Neural crest cell (in vitro differentiated cells): Measurements from ENCODE around the gene SELENOM. TPM values are rescaled to one million over a fixed set of nuclear protein-coding genes. Genes with fewer than 3 reads are reported as not detected.

ENCODE experiments used
- DNase-seq: peaks from one replicate; pipeline ENCODE4 v3.0.0; 2021; ENCODE audit warnings: low read depth, mixed read lengths, low spot score
- H3K27ac Mint-ChIP-seq: one replicate; pipeline ENCODE4 v1.8.0; 2021; ENCODE audit warnings: mild to moderate bottlenecking, mixed read lengths; ENCODE audit not compliant: unreplicated experiment
- H3K27me3 Mint-ChIP-seq: 2 replicates; pipeline ENCODE4 v1.8.0; 2021; ENCODE audit warnings: low read depth, mild to moderate bottlenecking, mixed read lengths
- H3K36me3 Mint-ChIP-seq: 2 replicates; pipeline ENCODE4 v1.8.0; 2021; ENCODE audit warnings: low read depth, mild to moderate bottlenecking, mixed read lengths
- H3K4me1 Mint-ChIP-seq: 2 replicates; pipeline ENCODE4 v1.8.0; 2021; ENCODE audit warnings: mixed read lengths
- H3K4me3 Mint-ChIP-seq: one replicate; pipeline ENCODE4 v1.8.0; 2021; ENCODE audit warnings: mild to moderate bottlenecking, mixed read lengths
- H3K9me3 Mint-ChIP-seq: 2 replicates; pipeline ENCODE4 v1.8.0; 2021; ENCODE audit warnings: mixed read lengths
- CTCF ChIP-seq: fragments of 200-600 bp; sonication (generic); conservative IDR thresholded peaks from 2 replicates; pipeline ENCODE4 v1.5.0; 2021; ENCODE audit warnings: antibody characterized with exemption, mild to moderate bottlenecking
- total RNA-seq: library from RNA; stranded (reverse); gene quantifications from 2 replicates; pipeline ENCODE4 v1.2.1, GENCODE V29; 2021

Gene SELENOM
- total RNA-seq, 1 donor from 2014 or later = 10.1 TPM

- peak; percentile 57 for TF ChIP-seq CTCF
- Mint-ChIP-seq H3K4me1 (no peaks in the 10 kb centered on the region), H3K27me3 (peaks cover 6% of the 10 kb centered on the region), H3K36me3 (no peaks in the 10 kb centered on the region), H3K4me3 (no peak overlapping the region), H3K9me3 (peaks cover 3% of the 10 kb centered on the region), H3K27ac (no peak overlapping the region)
- DNase-seq = no peak
Observed at GRCh38 chr22:31150615-31151014, 43.2 kb upstream of the SELENOM start.

GRCh38 chr22:31148953-31149627 is 41.7 kb upstream of the SELENOM start:
- peak; percentile 59 for DNase-seq
- no peaks in the 10 kb centered on the region for H3K36me3 Mint-ChIP-seq
- no peak overlapping the region for H3K27ac Mint-ChIP-seq
- peaks cover 3% of the 10 kb centered on the region for H3K27me3 Mint-ChIP-seq
- H3K9me3 Mint-ChIP-seq = peaks cover 6% of the 10 kb centered on the region
- no peaks in the 10 kb centered on the region for H3K4me1 Mint-ChIP-seq
- no peak overlapping the region for H3K4me3 Mint-ChIP-seq
- TF ChIP-seq CTCF = peak; percentile 85

GRCh38 chr22:31148488-31148887 is 41.1 kb upstream of the SELENOM start:
- no peak overlapping the region for H3K4me3 Mint-ChIP-seq
- H3K27ac Mint-ChIP-seq = no peak overlapping the region
- no peaks in the 10 kb centered on the region for H3K27me3 Mint-ChIP-seq
- DNase-seq = no peak
- peaks cover 6% of the 10 kb centered on the region for H3K9me3 Mint-ChIP-seq
- no peaks in the 10 kb centered on the region for H3K36me3 Mint-ChIP-seq
- no peak for TF ChIP-seq CTCF
- no peaks in the 10 kb centered on the region for H3K4me1 Mint-ChIP-seq

GRCh38 chr22:31144223-31144622 is 36.9 kb upstream of the SELENOM start:
- peaks cover 13% of the 10 kb centered on the region for H3K4me1 Mint-ChIP-seq
- H3K27ac Mint-ChIP-seq = no peak overlapping the region
- H3K36me3 Mint-ChIP-seq = no peaks in the 10 kb centered on the region
- no peak for TF ChIP-seq CTCF
- peaks cover 6% of the 10 kb centered on the region for H3K9me3 Mint-ChIP-seq
- H3K4me3 Mint-ChIP-seq = no peak overlapping the region
- no peaks in the 10 kb centered on the region for H3K27me3 Mint-ChIP-seq
- DNase-seq = no peak

DNA sequence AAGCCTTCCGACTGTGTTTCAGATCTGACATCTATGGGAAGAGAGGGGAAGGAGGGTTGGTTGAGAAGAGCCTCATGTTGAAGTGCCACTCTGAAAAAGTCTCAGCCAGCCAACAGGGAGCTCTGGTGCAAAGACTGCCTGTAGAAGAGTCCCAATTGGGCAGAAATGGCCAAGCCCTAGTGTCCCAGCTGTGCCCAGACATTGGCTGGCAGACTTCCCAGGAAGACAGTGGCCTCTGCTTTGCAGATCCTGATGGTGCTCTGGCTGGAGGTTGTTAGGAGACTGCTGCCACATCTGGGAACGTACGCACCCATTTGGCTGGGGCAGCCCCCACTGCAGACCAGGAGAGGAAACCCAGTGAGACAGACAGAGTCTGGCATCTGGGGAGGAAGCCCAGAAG is 36.2 kb upstream of the SELENOM start:
- Mint-ChIP-seq H3K27me3 (no peaks in the 10 kb centered on the region), H3K4me1 (peaks cover 20% of the 10 kb centered on the region), H3K9me3 (peaks cover 6% of the 10 kb centered on the region), H3K36me3 (no peaks in the 10 kb centered on the region), H3K4me3 (no peak overlapping the region), H3K27ac (peak overlapping the region; percentile 3)
- no peak for TF ChIP-seq CTCF
- no peak for DNase-seq
